AG09309 (cell line): ENCODE measurements around the gene SLC2A13.

Source experiments
- DNase-seq: peaks from one replicate; pipeline ENCODE4 v3.0.0-alpha.2; 2010; ENCODE audit warnings: low read depth
- H3K4me3 ChIP-seq: 2 replicates; pipeline ENCODE4 v1.5.1; 2011; ENCODE audit warnings: mild to moderate bottlenecking, low read depth, low read length, moderate library complexity; ENCODE audit not compliant: control insufficient read depth
- CTCF ChIP-seq: IDR thresholded peaks from 2 replicates; pipeline ENCODE4 v1.5.1; 2011; ENCODE audit warnings: mild to moderate bottlenecking, low read depth, low read length, inconsistent platforms; ENCODE audit not compliant: insufficient read depth, control insufficient read depth; ENCODE audit errors: missing control alignments

The SLC2A13 gene

GRCh38 chr12:39779768-39780340, 326.0 kb downstream of the SLC2A13 start:
- no peak for TF ChIP-seq CTCF
- DNase-seq: no peak
- no peak overlapping the region for H3K4me3 ChIP-seq

- no peak for DNase-seq
- no peak overlapping the region for H3K4me3 ChIP-seq
- TF ChIP-seq CTCF: no peak
Measured at GRCh38 chr12:39777465-39777864, 328.4 kb downstream of the SLC2A13 start.

- no peak for TF ChIP-seq CTCF
- H3K4me3 ChIP-seq: no peak overlapping the region
- DNase-seq: no peak
Measured at GRCh38 chr12:39773266-39773665, 332.6 kb downstream of the SLC2A13 start.

GRCh38 chr12:39772821-39773259, 333.0 kb downstream of the SLC2A13 start:
- H3K4me3 ChIP-seq: no peak overlapping the region
- DNase-seq: no peak
- TF ChIP-seq CTCF: no peak

GRCh38 chr12:39771456-39771855, 334.4 kb downstream of the SLC2A13 start:
- no peak for DNase-seq
- H3K4me3 ChIP-seq: no peak overlapping the region
- TF ChIP-seq CTCF: no peak

- TF ChIP-seq CTCF: peak; percentile 77
- DNase-seq: no peak
Measured at GRCh38 chr12:39764944-39765560, 340.8 kb downstream of the SLC2A13 start.

GRCh38 chr12:39763890-39764169, 342.1 kb downstream of the SLC2A13 start:
- H3K4me3 ChIP-seq: no peak overlapping the region
- no peak for DNase-seq
- TF ChIP-seq CTCF: no peak

More at GRCh38 chr12:39764944-39765560, 340.8 kb downstream of the SLC2A13 start:
- no peak overlapping the region for H3K4me3 ChIP-seq
